GM13977 (cell line): ENCODE measurements around the gene HIPK2.

Experiments used
- DNase-seq: peaks from one replicate; pipeline ENCODE4 v3.0.0; 2012; ENCODE audit warnings: low spot score
- in situ Hi-C: fragments of 300-500 bp; cut with MboI; formaldehyde crosslinking; loops from one replicate; pipeline ENCODE4 v1.12.0; 2022; ENCODE audit warnings: low sequenced_read_pairs, low pct_unique_long_range_greater_than_20kb, mixed read lengths, inconsistent platforms; ENCODE audit not compliant: unreplicated experiment
- TF ChIP-seq, protein P1 (sequence below): IDR thresholded peaks from 2 replicates; pipeline ENCODE4 v1.5.1; 2012; ENCODE audit warnings: mild to moderate bottlenecking, control low read depth; ENCODE audit not compliant: insufficient read depth; ENCODE audit errors: extremely low read depth, missing control alignments

The HIPK2 gene

DNA sequence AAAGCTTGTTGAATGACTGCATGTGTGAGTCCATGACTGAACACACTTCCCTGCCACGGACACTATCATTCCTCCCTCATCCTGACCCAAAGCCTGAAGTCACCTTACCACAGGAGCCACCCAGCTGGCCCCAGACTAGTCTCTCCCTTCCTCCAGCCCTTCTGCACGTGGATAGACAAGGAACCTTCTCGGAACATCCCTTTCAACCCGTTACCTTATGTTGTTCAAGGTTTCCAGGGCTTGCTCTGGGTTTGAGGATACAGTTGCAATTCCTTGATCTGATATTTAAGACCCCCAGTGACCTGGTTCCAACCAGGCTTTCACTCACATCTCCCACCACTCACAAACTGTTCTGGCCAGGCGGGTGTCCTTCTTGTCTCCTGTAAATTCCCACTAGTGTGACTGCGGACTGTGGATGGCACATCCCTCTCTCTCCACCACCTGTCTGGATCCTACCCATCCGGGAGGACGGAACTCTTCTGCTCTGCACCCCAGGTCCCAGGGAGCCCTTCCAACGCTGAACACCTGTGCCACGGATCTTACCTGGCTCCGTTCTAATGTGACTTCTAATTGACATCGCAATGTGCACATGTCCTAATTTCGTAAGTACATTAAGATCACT lies 62.5 kb downstream of the HIPK2 start:
- TF ChIP-seq, protein P1, sequence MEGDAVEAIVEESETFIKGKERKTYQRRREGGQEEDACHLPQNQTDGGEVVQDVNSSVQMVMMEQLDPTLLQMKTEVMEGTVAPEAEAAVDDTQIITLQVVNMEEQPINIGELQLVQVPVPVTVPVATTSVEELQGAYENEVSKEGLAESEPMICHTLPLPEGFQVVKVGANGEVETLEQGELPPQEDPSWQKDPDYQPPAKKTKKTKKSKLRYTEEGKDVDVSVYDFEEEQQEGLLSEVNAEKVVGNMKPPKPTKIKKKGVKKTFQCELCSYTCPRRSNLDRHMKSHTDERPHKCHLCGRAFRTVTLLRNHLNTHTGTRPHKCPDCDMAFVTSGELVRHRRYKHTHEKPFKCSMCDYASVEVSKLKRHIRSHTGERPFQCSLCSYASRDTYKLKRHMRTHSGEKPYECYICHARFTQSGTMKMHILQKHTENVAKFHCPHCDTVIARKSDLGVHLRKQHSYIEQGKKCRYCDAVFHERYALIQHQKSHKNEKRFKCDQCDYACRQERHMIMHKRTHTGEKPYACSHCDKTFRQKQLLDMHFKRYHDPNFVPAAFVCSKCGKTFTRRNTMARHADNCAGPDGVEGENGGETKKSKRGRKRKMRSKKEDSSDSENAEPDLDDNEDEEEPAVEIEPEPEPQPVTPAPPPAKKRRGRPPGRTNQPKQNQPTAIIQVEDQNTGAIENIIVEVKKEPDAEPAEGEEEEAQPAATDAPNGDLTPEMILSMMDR, result no peak
- in situ Hi-C loops, result no loop called here
- no peak for DNase-seq

DNA sequence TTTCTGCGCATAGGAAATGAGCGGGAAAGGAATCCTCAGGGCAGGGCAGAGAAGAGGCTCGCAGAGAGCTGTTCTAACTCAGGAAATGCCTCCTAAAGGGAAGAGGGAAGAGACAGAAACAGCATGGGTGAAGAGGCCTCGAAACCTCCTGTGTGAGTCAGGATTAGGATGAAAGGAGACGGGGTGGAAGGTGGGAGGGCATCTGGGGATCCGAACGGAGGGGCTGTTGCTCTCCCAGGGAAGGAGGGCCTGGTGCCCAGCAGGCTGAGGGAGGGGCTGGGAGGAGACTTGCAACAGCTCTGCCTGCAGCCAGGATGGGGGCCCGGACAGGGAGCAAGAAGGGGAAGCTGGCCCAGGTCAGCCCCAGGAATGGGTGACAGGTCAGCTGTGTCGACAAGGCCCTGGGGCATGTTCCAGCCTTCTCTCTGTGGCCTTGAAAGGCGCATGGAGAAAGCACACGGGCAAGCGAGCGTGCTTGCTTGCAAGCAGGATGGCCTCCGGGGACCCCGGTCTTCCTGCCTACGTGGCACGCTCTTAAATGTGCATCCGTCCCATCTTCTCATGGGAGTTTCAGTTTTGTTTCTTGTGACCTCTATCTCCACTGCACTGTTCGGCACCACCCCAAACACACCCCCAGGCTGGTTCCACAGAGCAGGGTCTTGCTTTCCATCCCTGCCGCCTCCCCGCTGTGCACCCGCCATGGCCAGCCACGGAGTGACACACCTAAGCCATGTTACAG lies 63.5 kb downstream of the HIPK2 start:
- TF ChIP-seq, protein P1, result no peak
- peak; percentile 76 for DNase-seq
- in situ Hi-C loops, result no loop called here

DNA sequence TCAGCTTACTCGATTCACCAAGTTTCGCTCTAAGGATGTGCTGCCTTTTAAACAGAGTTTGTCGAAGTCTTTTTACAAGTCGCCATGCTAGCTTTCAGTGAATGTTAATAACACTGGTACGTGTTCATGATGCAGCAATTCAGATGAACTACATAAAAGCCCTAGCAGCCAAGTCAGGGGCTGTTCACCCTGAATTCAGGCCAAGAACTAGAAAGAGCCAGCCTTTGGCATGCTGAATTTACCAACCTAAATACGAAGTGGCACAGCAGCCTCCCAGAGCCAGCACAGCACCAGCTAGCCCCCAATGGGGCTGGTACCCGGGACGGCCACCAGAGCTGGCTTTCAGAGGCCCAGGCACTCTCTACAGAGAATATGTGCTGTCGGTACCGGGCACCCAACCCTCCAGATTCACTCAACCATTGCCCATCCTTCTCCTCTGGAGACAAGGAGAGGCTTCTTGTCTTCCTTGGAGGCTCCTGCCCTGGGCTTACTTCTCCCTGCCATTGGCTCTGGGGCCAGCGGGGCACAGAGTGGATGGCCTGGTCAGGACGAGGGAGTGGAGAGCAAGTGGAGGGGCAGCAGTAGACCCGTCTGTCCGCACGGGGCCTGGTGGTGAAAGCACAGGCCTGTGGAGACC lies 64.2 kb downstream of the HIPK2 start:
- no peak for DNase-seq
- TF ChIP-seq, protein P1, result no peak
- in situ Hi-C loops, result no loop called here

DNA sequence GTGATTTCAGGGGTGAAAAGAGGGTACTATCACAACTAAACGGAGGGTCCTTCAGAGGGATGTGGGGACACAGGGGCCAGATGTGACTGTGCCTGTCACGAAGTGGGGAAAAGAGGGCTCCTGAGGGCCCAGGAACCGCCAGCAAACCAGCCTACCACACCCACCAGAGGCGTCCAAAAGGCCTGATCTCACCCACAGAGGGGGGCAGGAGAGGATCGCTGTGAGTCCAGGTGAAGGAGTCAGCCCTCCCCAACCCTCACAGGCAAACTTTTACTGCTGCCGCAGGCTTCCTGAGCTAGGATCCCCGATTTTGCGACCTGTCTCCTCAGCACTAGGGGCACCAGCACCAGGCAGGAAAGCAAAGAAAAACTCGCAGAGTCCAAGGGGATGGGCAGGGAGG lies 64.7 kb downstream of the HIPK2 start:
- DNase-seq, result no peak
- TF ChIP-seq, protein P1, result no peak
- in situ Hi-C loops, result no loop called here

DNA sequence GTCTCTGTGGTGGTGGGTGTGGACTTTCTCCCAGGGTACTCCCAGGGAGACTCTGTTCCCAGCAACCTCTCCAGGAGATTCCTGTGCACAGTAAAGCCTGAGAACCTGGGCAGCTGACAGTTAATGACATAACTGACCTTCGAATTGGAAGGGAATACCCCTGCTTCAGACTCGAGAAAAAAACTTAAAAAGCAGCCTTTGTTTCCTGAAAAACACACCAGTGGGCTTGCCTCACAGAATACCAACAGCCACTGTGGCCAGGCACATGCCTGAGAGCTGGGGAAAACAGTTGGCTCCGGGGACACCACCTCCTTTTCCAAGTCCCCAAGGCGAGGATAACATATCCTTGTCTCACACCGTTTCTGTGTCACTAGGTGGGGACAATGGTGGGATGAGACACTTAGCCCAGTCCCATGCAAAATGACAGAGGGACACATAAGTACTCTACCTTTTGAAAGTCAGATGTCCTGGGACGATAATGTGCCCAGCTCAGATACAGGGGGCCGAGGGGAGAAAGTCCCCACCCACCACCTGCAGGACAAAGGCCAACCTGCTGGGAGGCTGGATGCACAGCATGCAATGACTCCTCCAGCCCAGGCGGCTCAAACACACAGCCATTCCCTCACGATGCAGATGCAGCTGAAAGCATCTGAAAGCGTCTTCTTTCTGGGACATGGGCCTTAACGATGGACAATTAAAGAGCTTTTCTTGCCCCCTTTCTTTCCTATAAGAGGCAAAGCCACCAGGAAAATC lies 65.6 kb downstream of the HIPK2 start:
- DNase-seq, result no peak
- TF ChIP-seq, protein P1, result no peak
- in situ Hi-C loops, result no loop called here

DNA sequence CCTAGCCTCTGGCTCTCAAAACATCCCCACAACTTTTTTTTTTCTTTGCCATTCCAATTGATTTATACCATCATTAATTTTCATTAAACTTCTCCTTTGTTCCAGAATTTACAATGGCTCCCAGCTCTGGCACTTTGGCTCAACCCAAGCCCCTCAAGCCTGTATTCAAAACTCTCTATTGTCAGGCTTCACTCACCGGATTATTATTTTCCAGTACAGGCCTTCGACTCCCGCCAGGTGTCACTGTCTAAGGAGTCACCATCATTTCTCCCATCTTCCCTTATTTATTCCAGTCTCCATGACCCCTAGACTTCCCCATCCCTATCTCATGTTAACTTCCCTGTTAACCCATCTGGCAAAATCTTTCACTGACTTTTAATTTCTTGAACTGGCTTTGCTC lies 67.8 kb downstream of the HIPK2 start:
- DNase-seq, result no peak
- TF ChIP-seq, protein P1, result no peak
- in situ Hi-C loops, result no loop called here
